Adipocyte (in vitro differentiated cells): ENCODE measurements around the gene KRTAP5-11.
"Not testable (repeated sequence)": the region's sequence is repeated elsewhere in the genome, so short reads cannot be mapped to it uniquely, and the experiment has no call there.

Experiments
- DNase-seq: peaks from one replicate; pipeline ENCODE4 v3.0.0-alpha.2; 2015; ENCODE audit warnings: low read depth
- H3K27me3 ChIP-seq: replicated peaks from 2 replicates; pipeline ENCODE4 v1.7.0; 2013; ENCODE audit warnings: mild to moderate bottlenecking, low read length, moderate library complexity; ENCODE audit not compliant: control insufficient read depth, insufficient read depth
- H3K36me3 ChIP-seq: 2 replicates; pipeline ENCODE4 v1.7.0; 2013; ENCODE audit warnings: low read length, mild to moderate bottlenecking, moderate library complexity; ENCODE audit not compliant: control insufficient read depth, insufficient read depth, severe bottlenecking
- H3K4me1 ChIP-seq: 2 replicates; pipeline ENCODE4 v1.7.0; 2013; ENCODE audit warnings: mild to moderate bottlenecking, low read length, moderate library complexity; ENCODE audit not compliant: control insufficient read depth, insufficient read depth
- H3K4me3 ChIP-seq: 2 replicates; pipeline ENCODE4 v1.7.0; 2013; ENCODE audit warnings: mild to moderate bottlenecking, low read length, moderate library complexity
- H3K9ac ChIP-seq: 2 replicates; pipeline ENCODE4 v1.7.0; 2013; ENCODE audit warnings: mild to moderate bottlenecking, low read length, moderate library complexity
- H3K9me3 ChIP-seq: 2 replicates; pipeline ENCODE4 v1.7.0; 2013; ENCODE audit warnings: mild to moderate bottlenecking, low read length, moderate library complexity; ENCODE audit not compliant: control insufficient read depth

The KRTAP5-11 gene

DNA sequence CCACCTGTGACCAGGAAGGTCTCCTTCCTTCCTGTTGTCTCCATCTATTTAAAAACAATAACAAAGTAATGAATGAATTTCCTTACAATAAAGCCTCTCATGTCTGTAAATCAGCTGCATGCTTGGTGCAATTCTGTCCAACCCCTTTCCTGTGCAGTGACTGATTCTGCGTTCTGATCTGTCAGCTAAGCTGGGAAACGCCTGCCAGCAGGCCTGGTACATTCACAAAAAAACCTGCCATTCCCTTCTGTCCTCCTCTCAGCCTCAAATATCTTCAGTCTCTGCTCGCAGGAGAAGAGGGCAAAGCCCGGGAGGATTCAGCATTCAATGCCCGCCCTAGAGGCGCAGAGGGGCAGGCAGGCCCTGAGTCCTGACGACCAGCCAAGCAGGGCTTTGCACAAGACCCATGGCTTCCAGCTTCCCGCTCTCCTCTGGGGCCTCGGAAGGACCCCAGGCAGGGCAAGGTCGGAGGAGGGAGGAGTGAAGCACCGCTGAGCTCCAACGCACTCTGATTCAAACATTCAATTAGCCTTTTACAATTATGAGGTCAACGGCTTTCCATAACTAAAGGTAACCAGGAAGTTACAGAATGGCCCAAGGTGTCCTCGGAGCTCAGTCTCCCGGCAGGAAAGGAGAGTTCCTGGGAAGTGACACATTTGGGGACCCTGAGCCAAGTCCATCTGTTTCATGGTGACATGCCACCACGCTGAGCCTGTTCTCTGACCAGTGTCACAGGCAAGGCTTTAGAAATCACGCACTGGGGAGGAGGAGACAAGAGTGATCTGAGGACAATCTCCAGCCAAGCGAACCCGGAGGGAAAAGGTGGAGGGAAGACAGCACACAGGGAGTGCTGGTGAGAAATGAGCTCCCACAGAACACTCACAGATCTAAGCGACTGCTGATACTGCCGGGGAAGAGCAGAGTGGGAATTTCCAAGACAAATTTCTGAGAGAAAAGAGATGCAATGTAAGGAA lies 15.8 kb downstream of the KRTAP5-11 start:
- H3K4me3 ChIP-seq, H3K9me3 ChIP-seq, DNase-seq, H3K36me3 ChIP-seq, H3K9ac ChIP-seq: not testable (repeated sequence)
- Histone ChIP-seq H3K4me1 (peaks cover 18% of the 10 kb centered on the region), H3K27me3 (peaks cover 25% of the 10 kb centered on the region)

DNA sequence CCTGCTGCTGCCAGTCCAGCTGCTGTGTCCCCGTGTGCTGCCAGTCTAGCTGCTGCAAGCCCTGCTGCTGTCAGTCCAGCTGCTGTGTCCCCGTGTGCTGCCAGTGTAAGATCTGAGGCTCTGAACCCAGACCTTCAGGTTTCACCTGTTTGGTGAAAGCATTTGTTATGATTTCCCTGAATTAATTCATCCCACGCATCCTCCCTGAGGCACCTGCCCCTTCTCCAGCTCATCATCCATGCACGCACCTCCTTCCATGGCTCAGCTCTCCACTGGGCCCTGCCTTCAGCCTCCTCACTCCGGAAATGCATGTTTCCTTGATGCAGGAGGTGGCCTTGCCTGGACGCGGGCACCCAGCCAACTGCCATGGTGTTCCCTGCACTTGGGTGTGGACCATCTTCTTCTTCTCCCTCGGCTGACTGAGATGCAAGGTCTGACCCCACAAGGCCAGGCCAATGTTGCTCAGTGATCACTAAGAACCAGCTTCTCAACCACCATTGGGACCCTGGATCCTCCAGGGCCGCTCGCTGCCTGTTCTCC lies 16.5 kb downstream of the KRTAP5-11 start:
- H3K9ac ChIP-seq: no peak overlapping the region

DNA sequence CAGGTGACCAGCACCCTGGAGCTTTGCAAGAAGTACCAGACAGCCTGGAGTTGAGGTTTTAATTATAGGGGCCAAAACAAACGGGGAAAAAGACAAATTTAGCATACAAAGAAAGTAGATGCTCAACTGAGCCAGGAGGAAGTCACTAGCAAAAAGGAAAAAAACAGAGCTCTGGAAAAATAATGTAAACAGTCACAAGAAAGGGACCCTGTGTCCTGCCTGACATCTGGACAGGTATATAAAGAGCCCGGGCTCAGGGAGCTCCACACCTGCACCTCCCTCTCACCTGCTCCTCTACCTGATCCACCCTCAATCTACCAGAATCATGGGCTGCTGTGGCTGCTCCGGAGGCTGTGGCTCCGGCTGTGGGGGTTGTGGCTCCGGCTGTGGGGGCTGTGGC lies 17.4 kb downstream of the KRTAP5-11 start, which contains the start of gene KRTAP5-10:
KRTAP5-10 (plus strand) TSS at position 301 of the 400 bp plus-strand sequence; CDS start at position 326, 25 bp downstream.
- Histone ChIP-seq H3K36me3 (no peaks in the 10 kb centered on the region), H3K9me3 (peaks cover 5% of the 10 kb centered on the region), H3K4me3 (no peak within 1 kb of the TSS), H3K27me3 (peaks cover 20% of the 10 kb centered on the region), H3K4me1 (peaks cover 18% of the 10 kb centered on the region), H3K9ac (no peak within 1 kb of the TSS)
- DNase-seq: no peak

More for the DNA sequence above, 16.5 kb downstream of the KRTAP5-11 start:
- DNase-seq: no peak
- Histone ChIP-seq H3K27me3 (peaks cover 25% of the 10 kb centered on the region), H3K4me3 (no peak overlapping the region), H3K4me1 (peaks cover 18% of the 10 kb centered on the region), H3K9me3 (peaks cover 5% of the 10 kb centered on the region), H3K36me3 (no peaks in the 10 kb centered on the region)

DNA sequence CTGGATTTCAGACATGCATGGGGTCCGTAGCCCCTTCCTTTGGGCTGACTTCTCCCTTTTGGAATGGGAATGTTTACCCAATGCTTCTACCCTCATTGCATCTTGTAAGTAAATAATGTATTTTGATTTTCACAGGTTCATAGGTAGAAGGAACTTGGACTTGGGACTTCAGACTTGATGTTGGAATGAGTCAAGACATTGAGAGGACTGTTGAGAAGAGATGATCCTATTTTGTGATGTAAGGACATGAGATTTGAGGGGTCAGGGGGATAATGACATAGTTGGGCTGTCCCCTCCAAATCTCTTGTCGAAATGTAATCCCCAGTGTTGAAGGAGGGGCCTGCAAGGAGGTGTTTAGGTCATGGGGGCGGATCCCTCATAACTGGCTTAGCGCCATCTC lies 18.2 kb downstream of the KRTAP5-11 start:
- Histone ChIP-seq H3K4me1 (peaks cover 18% of the 10 kb centered on the region), H3K9ac (no peak overlapping the region), H3K36me3 (no peaks in the 10 kb centered on the region), H3K27me3 (peaks cover 20% of the 10 kb centered on the region), H3K4me3 (no peak overlapping the region), H3K9me3 (peaks cover 5% of the 10 kb centered on the region)
- DNase-seq: no peak

DNA sequence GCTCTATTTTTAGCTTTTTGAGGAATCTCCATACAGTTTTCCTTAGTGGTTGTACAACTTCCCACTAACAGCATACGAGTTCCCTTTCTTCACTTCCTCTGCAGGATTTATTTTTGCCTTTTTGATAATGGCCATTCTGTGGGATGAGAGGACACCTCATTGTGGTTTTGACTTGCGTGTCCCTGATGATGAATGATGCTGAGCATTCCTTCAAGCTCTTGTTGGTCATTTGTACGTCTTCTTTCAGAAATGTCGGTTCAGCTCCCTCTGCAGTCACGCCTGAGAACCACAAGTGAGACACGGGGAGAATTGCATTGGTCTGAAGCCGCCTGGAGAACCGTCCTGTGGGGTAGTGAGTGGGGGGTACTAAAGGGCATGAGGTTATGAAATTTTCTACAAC lies 19.3 kb downstream of the KRTAP5-11 start:
- Histone ChIP-seq H3K36me3 (no peaks in the 10 kb centered on the region), H3K4me1 (peaks cover 10% of the 10 kb centered on the region), H3K4me3 (no peak overlapping the region), H3K9me3 (peaks cover 5% of the 10 kb centered on the region), H3K9ac (no peak overlapping the region), H3K27me3 (peaks cover 20% of the 10 kb centered on the region)
- peak; percentile 49 for DNase-seq

DNA sequence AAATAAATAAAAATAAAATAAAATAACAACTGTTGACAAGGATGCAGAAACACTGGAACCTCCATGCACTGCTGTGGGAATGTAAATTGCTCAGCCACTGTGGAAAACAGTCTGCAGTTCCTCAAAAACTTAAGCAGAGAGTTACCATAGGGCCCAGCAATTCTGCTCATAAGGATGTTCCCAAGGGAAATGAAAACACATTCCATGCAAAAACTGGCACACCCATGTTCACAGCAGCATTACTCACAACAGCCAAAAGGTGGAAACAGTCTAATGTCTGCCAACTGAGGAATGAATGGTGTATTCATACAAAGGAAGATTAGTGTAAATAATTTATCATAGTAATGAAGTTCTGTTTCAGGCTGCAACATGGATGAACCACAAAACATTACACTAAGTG lies 20.6 kb downstream of the KRTAP5-11 start:
- Histone ChIP-seq H3K27me3 (peaks cover 18% of the 10 kb centered on the region), H3K9ac (no peak overlapping the region), H3K4me3 (no peak overlapping the region), H3K4me1 (no peaks in the 10 kb centered on the region), H3K9me3 (peaks cover 5% of the 10 kb centered on the region), H3K36me3 (no peaks in the 10 kb centered on the region)
- no peak for DNase-seq

DNA sequence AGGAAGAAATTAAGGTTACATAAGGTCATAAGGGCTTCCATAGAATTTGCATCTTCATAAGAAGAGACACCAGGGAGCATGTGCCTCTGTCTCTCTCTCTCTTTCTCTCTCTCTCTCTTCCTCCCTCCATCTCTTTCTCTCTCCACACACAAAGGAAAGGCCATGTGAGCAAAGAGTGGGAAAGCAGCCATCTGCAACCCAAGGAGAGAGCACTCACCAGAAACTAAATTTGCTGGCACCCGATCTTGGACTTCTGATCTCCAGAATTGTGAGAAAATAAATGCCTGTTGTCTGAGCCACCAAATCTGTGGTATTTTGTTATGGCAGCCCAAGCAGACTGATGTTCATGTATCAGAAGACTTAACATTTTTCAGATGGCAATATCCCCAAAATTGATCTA lies 23.7 kb downstream of the KRTAP5-11 start:
- no peaks in the 10 kb centered on the region for H3K4me1 ChIP-seq
- no peak overlapping the region for H3K9ac ChIP-seq
- no peak overlapping the region for H3K4me3 ChIP-seq
- H3K9me3 ChIP-seq: peaks cover 5% of the 10 kb centered on the region
- H3K36me3 ChIP-seq: no peaks in the 10 kb centered on the region
- peaks cover 9% of the 10 kb centered on the region for H3K27me3 ChIP-seq
- no peak for DNase-seq

DNA sequence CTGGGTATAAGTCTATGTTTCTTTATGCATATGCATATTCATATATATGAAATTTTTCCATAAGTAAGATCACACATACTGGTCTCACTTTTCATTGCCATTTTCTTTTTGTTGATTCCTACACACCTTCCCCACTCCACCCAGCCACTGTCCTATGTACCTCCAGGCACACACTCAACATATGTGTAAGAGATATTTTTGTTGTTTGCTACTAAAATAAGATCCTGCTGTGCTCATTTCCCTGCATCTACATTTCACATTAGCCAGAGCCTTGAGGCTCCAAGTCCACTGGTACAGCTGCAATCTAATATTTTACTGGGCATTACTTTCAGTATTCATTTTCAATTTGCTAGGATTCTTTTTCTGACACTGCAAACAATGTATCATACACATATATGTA lies 25.4 kb downstream of the KRTAP5-11 start:
- H3K36me3 ChIP-seq: no peaks in the 10 kb centered on the region
- no peak for DNase-seq
- peaks cover 9% of the 10 kb centered on the region for H3K27me3 ChIP-seq
- H3K4me3 ChIP-seq: no peak overlapping the region
- peaks cover 5% of the 10 kb centered on the region for H3K9me3 ChIP-seq
- no peaks in the 10 kb centered on the region for H3K4me1 ChIP-seq
- no peak overlapping the region for H3K9ac ChIP-seq

DNA sequence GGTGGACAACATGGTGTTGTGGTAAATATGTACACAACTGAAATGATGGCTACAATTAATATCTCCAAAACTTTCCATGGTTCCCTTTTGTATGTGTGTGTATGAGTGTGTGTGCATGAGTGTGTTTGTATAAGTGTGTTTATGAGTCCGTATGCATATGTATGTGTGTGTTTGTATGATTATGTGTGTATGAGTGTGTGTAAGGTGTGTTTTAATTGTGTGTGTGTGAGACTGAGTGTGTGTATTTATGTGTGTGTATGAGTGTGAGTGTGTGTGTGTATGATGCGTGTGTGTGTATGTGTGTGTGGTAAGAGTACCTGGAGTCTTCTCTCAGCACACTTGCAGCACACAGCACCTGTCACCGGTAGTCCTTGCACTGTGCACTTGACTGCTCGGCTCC lies 26.7 kb downstream of the KRTAP5-11 start:
- no peak overlapping the region for H3K4me3 ChIP-seq
- peaks cover 14% of the 10 kb centered on the region for H3K27me3 ChIP-seq
- no peaks in the 10 kb centered on the region for H3K9me3 ChIP-seq
- H3K9ac ChIP-seq: no peak overlapping the region
- no peak for DNase-seq
- H3K36me3 ChIP-seq: no peaks in the 10 kb centered on the region
- H3K4me1 ChIP-seq: no peaks in the 10 kb centered on the region

DNA sequence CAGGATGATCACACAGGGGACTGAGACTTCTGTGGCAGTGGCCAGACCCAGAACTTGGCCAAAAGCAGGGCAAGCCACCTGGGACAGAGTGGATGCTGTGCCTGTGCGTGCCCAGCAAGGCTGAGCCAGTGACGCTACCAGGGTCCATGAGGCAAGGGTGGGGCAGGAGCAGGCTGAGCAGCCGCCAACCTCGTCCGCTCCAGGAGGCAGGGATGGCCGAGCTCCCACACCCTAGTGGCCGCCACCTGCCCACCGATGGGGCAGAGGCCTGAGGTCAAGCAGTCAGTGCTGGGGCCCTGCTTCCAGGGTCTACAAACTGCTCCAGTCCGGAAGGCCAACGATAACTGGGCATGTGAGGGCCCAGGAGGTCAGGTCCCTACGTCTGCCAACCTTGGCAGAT lies 27.2 kb downstream of the KRTAP5-11 start:
- H3K9ac ChIP-seq: no peak overlapping the region
- H3K4me3 ChIP-seq: no peak overlapping the region
- DNase-seq: no peak
- H3K27me3 ChIP-seq: peaks cover 18% of the 10 kb centered on the region
- H3K4me1 ChIP-seq: no peaks in the 10 kb centered on the region
- no peaks in the 10 kb centered on the region for H3K9me3 ChIP-seq
- H3K36me3 ChIP-seq: no peaks in the 10 kb centered on the region

DNA sequence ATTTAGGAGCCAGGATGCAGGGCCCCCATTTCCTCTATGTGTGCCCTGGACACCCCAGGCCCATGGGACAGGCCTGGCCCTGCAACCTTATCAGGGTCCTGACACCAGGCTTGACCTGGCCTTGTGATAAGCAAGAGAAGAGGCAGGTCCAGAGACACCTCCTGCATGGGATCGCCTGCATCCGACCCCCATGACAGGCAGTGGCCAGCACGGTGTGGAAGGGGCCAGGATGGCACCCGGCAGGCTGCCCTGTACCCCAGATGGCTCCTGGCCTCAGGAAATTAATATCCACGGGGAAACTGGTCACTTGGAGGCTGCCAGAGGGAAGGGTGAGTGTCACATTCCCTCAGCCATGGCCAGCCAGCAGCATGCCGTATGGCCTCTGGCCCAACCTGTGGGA lies 27.7 kb downstream of the KRTAP5-11 start:
- no peak overlapping the region for H3K4me3 ChIP-seq
- peaks cover 18% of the 10 kb centered on the region for H3K27me3 ChIP-seq
- no peak for DNase-seq
- no peaks in the 10 kb centered on the region for H3K4me1 ChIP-seq
- no peaks in the 10 kb centered on the region for H3K36me3 ChIP-seq
- H3K9ac ChIP-seq: no peak overlapping the region
- no peaks in the 10 kb centered on the region for H3K9me3 ChIP-seq
